Measurements from ENCODE around the gene MAML2.

- no peak for TF ChIP-seq CTCF (IDR thresholded peaks at IDR 0.05; ENCODE audit: insufficient read depth, low read length)
- no peak for TF ChIP-seq POLR2AphosphoS5 (IDR thresholded peaks at IDR 0.05; ENCODE audit: low read depth)
- no peak for TF ChIP-seq GABPA (IDR thresholded peaks at IDR 0.05; ENCODE audit: low read depth)
Measured at GRCh38 chr11:96303064-96303463, 39.9 kb downstream of the MAML2 start.

All from HL-60 (cell line).